GM12864 (cell line): ENCODE data around the gene SEMA3F.
A peak's percentile ranks its signal among the peaks of the same experiment; 100 is the strongest.

Experiments used
- DNase-seq: peaks from one replicate; pipeline ENCODE4 v3.0.0-alpha.2; 2011; ENCODE audit warnings: low read depth
- H3K4me3 ChIP-seq: 2 replicates; pipeline ENCODE4 v1.5.1; 2011; ENCODE audit warnings: mild to moderate bottlenecking, low read depth, low read length, control low read depth
- TF ChIP-seq, protein P1 (sequence below): IDR thresholded peaks from 2 replicates; pipeline ENCODE4 v1.5.1; 2011; ENCODE audit warnings: low read depth, mild to moderate bottlenecking, moderate library complexity, low read length, control low read depth, inconsistent platforms; ENCODE audit errors: missing control alignments

Gene SEMA3F

DNA sequence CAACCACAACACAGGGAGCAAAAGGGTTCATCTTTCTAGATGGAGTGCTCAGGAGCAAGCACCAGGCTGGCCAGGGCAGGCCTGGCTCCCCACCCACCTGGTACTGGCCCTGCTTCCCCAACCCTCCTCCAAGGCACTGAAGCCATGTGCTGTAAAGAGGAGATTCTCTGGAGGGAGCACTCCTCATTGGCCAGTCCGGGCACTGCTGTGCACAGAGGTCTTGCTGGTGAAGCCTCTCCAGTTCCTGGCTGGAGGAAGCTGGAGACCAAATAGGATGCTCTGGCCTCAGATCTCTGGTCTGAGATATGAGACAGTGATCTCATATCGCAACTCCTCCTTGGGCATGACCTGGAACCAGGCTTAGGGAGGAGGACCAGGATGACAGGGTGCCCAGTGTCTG is 7.7 kb upstream of the SEMA3F start:
- no peak overlapping the region for H3K4me3 ChIP-seq
- DNase-seq, result no peak
- TF ChIP-seq, protein P1, sequence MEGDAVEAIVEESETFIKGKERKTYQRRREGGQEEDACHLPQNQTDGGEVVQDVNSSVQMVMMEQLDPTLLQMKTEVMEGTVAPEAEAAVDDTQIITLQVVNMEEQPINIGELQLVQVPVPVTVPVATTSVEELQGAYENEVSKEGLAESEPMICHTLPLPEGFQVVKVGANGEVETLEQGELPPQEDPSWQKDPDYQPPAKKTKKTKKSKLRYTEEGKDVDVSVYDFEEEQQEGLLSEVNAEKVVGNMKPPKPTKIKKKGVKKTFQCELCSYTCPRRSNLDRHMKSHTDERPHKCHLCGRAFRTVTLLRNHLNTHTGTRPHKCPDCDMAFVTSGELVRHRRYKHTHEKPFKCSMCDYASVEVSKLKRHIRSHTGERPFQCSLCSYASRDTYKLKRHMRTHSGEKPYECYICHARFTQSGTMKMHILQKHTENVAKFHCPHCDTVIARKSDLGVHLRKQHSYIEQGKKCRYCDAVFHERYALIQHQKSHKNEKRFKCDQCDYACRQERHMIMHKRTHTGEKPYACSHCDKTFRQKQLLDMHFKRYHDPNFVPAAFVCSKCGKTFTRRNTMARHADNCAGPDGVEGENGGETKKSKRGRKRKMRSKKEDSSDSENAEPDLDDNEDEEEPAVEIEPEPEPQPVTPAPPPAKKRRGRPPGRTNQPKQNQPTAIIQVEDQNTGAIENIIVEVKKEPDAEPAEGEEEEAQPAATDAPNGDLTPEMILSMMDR, result no peak

DNA sequence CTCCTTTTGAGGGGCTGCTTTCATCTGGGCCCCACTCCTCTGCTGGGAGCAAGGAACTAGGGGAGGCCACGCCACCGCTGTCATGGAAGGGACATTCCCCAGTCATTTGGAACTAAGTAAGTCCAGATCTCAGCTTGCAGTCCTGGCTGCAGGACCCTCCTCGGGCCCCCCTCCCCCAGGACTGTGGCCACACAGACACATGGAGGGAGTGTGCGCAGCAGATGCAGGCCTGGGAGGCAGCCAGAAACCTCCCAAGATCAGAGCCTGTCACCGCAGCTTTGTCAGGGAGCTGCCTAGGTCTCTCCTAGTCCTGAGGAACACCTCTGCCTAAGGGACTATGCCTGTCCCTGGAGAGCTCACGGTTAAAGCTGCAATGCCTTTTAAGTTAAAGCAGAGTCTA is 7.3 kb upstream of the SEMA3F start:
- no peak overlapping the region for H3K4me3 ChIP-seq
- TF ChIP-seq, protein P1, result no peak
- no peak for DNase-seq

DNA sequence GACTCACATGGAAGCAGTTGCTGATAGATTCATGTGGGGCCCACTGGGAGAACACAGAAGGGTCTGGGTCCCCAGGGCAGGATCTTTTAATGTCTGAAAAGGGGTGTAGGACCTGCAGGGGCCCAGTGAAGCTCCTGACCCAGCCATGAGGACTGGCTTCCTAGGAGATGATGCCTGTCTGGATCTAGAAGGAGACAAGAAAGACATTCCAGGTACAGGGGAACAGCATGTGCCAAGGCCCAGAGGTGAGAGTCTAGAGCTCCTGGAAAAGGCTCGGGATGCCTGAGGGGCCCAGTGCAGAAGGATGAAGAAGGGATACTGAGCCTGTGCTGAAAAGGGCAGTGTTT is 4.7 kb upstream of the SEMA3F start:
- DNase-seq, result no peak
- no peak overlapping the region for H3K4me3 ChIP-seq
- TF ChIP-seq, protein P1, result no peak

DNA sequence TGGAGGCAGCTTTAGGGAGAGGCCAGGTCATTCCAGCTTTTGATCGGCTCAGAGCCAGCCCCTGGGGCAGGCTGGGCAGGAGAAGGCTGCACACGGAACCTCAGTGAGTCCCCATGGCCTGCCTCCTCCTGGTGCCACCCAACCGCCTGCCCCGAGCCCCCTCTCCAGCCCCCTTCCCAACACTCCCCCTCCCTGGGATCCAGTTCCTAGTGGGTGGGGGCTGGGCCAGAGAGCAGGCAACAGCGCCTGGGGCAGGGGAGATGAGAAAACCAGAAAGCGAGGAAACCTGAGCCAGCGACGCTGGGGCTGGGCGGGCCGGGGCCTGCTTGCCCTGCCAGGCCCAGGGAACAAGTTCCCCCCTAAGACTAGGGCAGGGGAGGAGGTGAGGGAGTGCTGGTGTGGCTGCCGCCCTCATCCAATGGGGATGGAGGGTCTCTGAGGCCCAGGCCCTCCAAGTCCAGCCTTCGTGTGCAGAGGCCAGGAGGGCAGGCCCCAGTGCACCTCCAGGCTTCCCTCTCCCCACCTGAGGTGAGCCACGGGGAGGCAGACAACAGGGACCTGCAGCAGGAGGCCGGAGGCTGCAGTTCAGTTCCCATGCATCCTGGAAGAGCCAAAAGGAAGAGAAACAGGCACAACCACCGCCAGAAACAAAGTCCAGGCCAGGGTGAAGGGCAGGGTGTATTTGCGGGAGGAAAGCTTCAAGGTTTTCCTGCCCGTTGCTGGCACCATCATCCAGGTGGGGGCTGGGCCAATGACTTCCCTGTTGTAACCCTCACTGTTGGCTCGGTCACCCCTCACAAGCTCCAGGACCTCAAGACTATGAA is 4.0 kb upstream of the SEMA3F start:
- TF ChIP-seq, protein P1, result no peak
- no peak overlapping the region for H3K4me3 ChIP-seq
- no peak for DNase-seq

DNA sequence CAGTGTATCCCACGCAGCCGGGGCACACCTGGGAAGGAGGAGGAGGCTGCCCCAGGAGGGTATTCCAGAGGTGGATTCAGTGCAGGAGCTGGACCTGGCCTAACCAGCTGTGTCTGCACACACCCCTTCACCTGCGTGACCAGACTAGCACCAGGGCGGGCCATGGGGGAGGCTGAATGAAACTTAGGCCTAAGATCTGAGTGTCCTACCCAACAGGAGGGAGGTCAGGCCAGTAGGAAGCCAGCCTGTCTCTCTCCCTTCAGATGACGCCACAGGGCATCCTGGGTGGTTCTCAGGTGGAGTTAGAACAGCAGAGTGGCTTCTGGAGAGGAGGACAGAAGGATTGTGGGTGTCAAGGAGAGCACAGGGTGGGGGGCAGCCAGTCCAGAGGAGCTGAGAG is 3.4 kb upstream of the SEMA3F start:
- DNase-seq, result no peak
- TF ChIP-seq, protein P1, result no peak
- H3K4me3 ChIP-seq, result no peak overlapping the region

DNA sequence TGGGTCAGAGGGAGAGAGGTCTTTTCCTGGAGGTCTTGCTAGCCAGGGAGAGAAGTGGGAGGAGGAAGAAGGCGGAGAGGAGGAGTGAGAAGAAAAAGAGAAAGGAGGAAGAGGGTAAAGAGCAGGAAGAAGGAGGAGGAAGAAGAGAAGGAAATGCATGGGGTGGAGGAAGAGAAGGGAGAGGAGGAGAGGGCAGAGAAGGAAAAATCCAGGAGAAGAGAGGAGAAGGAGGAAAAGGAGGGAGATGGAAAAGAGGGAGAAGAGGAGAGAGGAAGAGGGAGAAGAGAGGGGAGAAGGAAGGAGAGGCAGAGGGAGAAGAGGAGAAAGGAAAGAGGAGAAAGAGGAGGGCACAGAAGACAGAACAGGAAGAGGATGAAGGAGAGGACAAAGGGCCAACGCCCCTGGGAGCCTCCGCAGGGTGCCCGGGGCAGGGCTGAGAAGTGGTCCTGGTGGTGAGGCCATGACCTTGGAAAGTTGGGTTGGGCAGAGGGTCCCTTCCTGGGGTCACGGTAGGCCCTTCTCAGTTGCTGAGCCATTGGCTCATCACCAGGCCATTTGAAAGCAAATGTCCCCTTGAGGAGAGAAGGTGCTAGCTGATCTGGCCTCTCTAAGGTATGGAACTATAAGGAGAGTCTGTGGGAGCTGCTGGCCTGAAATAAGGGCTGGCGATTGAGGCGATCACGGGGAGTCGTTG is 1.2 kb upstream of the SEMA3F start:
- DNase-seq, result no peak
- 0 out of 2 replicates have a peak overlapping the region, but pooled peaks have one; percentile 32 for H3K4me3 ChIP-seq
- TF ChIP-seq, protein P1, result no peak
